Nephron progenitor cell (in vitro differentiated cells): ENCODE results near the gene CCDC57.
"Not testable (repeated sequence)": the region's sequence is repeated elsewhere in the genome, so short reads cannot be mapped to it uniquely, and the experiment has no call there.

ENCODE experiments used
- DNase-seq: peaks from one replicate; pipeline ENCODE4 v3.0.0; 2021
- H3K27ac Mint-ChIP-seq: 2 replicates; pipeline ENCODE4 v1.8.0; 2021; ENCODE audit warnings: mild to moderate bottlenecking, moderate library complexity, mixed read lengths
- H3K27me3 Mint-ChIP-seq: 2 replicates; pipeline ENCODE4 v1.8.0; 2021; ENCODE audit warnings: mild to moderate bottlenecking, low read depth, mixed read lengths; ENCODE audit not compliant: poor library complexity
- H3K36me3 Mint-ChIP-seq: 2 replicates; pipeline ENCODE4 v1.8.0; 2021; ENCODE audit warnings: low read depth, mixed read lengths
- H3K4me1 Mint-ChIP-seq: 2 replicates; pipeline ENCODE4 v1.8.0; 2021; ENCODE audit warnings: mixed read lengths
- H3K4me3 Mint-ChIP-seq: 2 replicates; pipeline ENCODE4 v1.8.0; 2021; ENCODE audit warnings: mild to moderate bottlenecking, moderate library complexity, mixed read lengths
- H3K9me3 Mint-ChIP-seq: 2 replicates; pipeline ENCODE4 v1.8.0; 2021; ENCODE audit warnings: mild to moderate bottlenecking, moderate library complexity, mixed read lengths
- TF ChIP-seq, protein P1 (sequence below): fragments of 200-600 bp; sonication (generic); IDR thresholded peaks from 2 replicates; pipeline ENCODE4 v1.5.0; 2021; ENCODE audit warnings: antibody characterized with exemption

The CCDC57 gene

DNA sequence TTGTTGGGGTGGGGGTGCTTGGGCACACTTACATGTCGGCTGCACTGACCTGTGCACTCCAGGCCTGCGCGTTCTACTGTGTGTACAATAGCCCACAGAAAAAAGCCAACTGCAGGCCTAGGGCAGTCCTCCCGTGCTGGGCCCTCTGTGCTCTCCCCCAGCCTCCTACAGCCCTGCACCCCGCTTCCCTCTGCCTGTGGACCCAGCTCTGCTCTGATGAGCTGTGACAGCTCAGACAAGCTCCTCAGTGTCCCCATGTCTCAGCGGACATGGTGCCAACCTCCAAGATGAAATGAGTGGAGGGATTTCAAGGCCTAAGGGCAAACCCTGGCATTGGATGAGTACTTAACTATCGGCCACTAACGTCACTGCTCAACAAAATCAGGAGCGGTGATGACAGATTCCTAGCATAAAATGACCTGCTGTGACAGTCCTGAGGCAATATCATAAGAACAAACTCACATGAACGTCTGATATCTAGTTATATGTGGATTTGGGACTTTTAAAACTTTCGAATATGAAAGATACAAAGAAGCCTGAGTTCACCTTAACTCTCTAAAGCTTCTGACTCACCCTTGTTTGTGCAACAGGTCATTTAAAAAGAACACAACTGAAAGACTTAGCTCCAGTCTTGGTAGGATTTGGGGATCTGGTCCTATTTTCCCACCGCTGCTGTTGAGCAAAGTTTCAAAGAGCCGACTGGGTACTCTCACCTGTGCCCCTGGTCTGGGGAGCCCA, 34.7 kb downstream of the CCDC57 start:
- TF ChIP-seq, protein P1, sequence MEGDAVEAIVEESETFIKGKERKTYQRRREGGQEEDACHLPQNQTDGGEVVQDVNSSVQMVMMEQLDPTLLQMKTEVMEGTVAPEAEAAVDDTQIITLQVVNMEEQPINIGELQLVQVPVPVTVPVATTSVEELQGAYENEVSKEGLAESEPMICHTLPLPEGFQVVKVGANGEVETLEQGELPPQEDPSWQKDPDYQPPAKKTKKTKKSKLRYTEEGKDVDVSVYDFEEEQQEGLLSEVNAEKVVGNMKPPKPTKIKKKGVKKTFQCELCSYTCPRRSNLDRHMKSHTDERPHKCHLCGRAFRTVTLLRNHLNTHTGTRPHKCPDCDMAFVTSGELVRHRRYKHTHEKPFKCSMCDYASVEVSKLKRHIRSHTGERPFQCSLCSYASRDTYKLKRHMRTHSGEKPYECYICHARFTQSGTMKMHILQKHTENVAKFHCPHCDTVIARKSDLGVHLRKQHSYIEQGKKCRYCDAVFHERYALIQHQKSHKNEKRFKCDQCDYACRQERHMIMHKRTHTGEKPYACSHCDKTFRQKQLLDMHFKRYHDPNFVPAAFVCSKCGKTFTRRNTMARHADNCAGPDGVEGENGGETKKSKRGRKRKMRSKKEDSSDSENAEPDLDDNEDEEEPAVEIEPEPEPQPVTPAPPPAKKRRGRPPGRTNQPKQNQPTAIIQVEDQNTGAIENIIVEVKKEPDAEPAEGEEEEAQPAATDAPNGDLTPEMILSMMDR, result no peak
- DNase-seq, result no peak
- peaks cover 5% of the 10 kb centered on the region for H3K27me3 Mint-ChIP-seq
- peaks cover 73% of the 10 kb centered on the region for H3K4me1 Mint-ChIP-seq
- no peaks in the 10 kb centered on the region for H3K9me3 Mint-ChIP-seq
- peaks cover 23% of the 10 kb centered on the region for H3K36me3 Mint-ChIP-seq
- no peak overlapping the region for H3K4me3 Mint-ChIP-seq
- no peak overlapping the region for H3K27ac Mint-ChIP-seq

GRCh38 chr17:82177276-82177675, 35.4 kb downstream of the CCDC57 start:
- Mint-ChIP-seq H3K9me3 (no peaks in the 10 kb centered on the region), H3K4me1 (peaks cover 80% of the 10 kb centered on the region), H3K4me3 (no peak overlapping the region), H3K27ac (peak overlapping the region; percentile 59), H3K27me3 (peaks cover 5% of the 10 kb centered on the region), H3K36me3 (peaks cover 26% of the 10 kb centered on the region)
- TF ChIP-seq, protein P1, result no peak
- no peak for DNase-seq

- Mint-ChIP-seq H3K4me1 (peaks cover 85% of the 10 kb centered on the region), H3K4me3 (peak overlapping the region; percentile 62), H3K27me3 (peaks cover 5% of the 10 kb centered on the region), H3K9me3 (no peaks in the 10 kb centered on the region), H3K27ac (no peak overlapping the region), H3K36me3 (peaks cover 35% of the 10 kb centered on the region)
- no peak for DNase-seq
- TF ChIP-seq, protein P1, result no peak
Measured at GRCh38 chr17:82175951-82176350, 36.7 kb downstream of the CCDC57 start.

DNA sequence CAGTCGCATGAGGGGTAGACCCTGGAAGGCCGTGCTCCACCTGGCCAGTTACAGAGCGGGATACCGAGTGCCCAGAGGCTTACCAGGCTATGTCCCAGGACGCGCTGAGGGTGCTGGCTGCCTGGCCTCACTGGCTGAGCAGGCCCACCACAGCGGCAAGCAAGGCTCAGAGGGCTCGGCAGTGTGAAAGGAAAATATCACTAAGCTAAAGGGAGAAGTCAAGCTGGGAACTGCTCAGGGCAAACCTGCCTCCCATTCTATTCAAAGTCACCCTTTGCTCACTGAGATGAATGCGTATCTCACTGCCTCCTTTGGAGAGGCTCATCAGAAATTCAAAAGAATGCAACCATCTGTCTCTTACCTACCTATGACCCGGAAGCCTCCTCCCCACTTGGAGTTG, 37.4 kb downstream of the CCDC57 start:
- Mint-ChIP-seq H3K9me3 (no peaks in the 10 kb centered on the region), H3K4me1 (peaks cover 93% of the 10 kb centered on the region), H3K4me3 (peak overlapping the region; percentile 65), H3K27ac (no peak overlapping the region), H3K36me3 (peaks cover 42% of the 10 kb centered on the region), H3K27me3 (peaks cover 5% of the 10 kb centered on the region)
- DNase-seq, result no peak
- TF ChIP-seq, protein P1, result no peak

DNA sequence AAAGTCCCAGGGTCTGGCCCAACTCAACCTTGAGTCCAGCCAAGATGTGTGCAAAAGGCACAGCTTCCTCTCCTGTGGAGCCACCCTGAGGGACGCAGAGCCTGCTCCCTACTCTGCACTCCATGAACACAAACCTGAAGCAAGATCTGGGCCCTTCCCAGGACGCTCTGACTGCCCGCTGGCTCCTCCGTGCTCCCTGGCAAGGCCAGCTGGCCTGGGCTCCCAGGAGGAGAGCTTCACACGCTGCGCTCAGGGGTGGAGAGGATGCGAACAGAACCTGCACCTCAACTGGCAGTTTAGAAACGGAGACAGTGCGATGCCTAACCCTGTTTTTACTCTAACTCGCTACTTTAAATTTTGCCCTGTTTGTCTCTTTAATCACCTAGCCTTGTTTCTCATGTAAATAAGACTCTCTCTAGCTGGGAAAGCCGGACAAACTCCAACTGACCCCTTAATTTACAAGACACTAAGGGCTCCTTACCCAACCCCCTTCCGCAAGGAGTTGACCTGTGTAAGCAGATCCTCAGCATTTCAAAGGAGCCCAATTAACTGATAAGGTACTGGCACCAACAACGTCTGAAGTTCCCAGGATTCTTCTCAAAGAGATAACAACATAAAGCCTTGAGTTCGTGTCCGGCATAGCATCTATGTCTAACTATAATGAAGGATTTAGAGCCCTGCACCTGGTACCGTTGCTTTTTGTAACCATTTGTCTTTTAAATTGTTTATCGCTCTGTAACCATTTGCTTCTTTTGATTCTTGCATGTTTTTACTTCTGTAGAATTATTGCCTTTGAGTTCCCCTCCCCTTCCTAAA, 38.4 kb downstream of the CCDC57 start:
- Mint-ChIP-seq H3K4me1 (peaks cover 93% of the 10 kb centered on the region), H3K36me3 (peaks cover 47% of the 10 kb centered on the region), H3K4me3 (peak overlapping the region; percentile 65)
- H3K27me3 Mint-ChIP-seq, H3K27ac Mint-ChIP-seq, DNase-seq, H3K9me3 Mint-ChIP-seq: not testable (repeated sequence)

- H3K4me3 Mint-ChIP-seq, result peak overlapping the region; percentile 36
- H3K9me3 Mint-ChIP-seq, result no peaks in the 10 kb centered on the region
- peak; percentile 51 for DNase-seq
- H3K27ac Mint-ChIP-seq, result no peak overlapping the region
- H3K27me3 Mint-ChIP-seq, result peaks cover 2% of the 10 kb centered on the region
- H3K36me3 Mint-ChIP-seq, result peaks cover 53% of the 10 kb centered on the region
- TF ChIP-seq, protein P1, result no peak
- H3K4me1 Mint-ChIP-seq, result peaks cover 86% of the 10 kb centered on the region
Measured at GRCh38 chr17:82173351-82174041, 39.1 kb downstream of the CCDC57 start.
